Activated CD4-positive, CD25-positive, alpha-beta regulatory T cell treated with anti-CD3 and anti-CD28 coated beads, Interleukin-2, amount 50 U/mL, for 72 hours (primary cell): ENCODE data around the gene CIB2.

ENCODE experiments used
- DNase-seq: peaks from one replicate; pipeline ENCODE4 v3.0.0; 2021

Gene CIB2

DNA sequence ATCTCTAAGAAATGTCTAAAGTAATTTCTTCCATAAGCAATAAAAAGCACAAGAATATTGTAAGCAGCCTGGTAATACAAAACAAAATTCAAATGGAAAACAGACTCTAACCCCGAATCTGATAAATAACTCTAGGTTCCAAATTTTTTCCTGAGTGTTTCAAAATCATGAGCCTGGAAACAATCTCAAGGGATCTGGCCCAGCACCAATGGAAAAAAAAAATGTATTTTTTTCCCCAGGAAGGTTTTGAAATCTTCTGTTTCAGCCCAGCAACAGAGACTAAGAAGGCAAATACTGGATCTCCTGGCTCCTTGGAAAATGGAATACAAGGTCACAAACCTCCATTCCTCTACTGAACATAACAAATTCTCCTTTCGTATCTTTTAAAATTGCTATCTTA, 66.7 kb downstream of the CIB2 start:
- no peak for DNase-seq

DNA sequence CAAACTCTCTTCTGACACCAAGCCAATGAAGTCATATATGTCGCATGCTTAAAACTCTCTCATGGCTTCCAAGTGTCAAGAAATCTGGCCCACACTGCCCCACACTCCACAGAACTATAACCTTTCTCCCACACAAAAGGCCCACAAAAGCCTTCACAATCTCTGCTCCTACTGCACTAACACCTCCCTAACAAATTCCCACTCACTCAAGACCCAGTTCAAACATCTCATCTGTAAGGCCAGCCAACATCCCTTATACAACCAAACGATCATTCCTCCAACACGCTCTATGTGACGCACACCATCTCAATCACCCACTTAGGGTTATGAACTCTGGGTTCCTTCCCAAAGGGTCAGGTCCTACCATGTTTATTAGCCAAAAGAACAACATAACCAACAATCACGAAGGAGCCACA, 67.3 kb downstream of the CIB2 start:
- no peak for DNase-seq

GRCh38 chr15:78063217-78063616, 68.0 kb downstream of the CIB2 start:
- no peak for DNase-seq

GRCh38 chr15:78061963-78062427, 69.2 kb downstream of the CIB2 start:
- no peak for DNase-seq

GRCh38 chr15:78060232-78060631, 71.0 kb downstream of the CIB2 start:
- DNase-seq, result no peak

GRCh38 chr15:78059110-78059839, 72.0 kb downstream of the CIB2 start:
- no peak for DNase-seq

GRCh38 chr15:78058401-78058935, 72.8 kb downstream of the CIB2 start:
- no peak for DNase-seq

- DNase-seq, result no peak
These were observed 73.4 kb downstream of the CIB2 start for GRCh38 chr15:78057803-78058202.

DNA sequence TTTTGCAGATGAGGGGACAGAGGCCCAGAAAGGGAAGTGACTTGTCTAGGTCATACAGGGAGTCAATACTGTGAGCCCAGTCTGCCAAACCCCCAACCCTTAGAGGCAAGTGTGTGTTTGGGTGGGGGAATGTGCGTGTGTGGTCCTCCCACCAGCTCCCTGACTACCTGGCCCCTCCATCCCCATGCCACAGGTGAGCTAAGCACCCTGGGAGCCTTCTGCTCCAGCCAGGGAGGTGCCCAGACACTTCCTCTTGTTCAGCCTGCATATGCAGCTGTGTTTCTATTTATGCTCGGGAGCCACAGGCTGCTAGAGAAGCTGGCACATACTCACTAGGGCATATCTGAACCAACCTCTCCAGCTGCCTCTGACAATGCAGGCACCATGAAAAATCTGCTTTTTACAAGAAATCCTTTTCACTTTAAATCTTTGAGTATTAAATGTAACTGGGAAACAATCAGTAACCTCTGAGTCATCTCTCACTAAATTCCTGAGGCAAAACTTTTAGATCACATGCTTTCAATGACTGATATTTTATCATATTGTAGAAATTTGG, 74.5 kb downstream of the CIB2 start:
- DNase-seq, result no peak

DNA sequence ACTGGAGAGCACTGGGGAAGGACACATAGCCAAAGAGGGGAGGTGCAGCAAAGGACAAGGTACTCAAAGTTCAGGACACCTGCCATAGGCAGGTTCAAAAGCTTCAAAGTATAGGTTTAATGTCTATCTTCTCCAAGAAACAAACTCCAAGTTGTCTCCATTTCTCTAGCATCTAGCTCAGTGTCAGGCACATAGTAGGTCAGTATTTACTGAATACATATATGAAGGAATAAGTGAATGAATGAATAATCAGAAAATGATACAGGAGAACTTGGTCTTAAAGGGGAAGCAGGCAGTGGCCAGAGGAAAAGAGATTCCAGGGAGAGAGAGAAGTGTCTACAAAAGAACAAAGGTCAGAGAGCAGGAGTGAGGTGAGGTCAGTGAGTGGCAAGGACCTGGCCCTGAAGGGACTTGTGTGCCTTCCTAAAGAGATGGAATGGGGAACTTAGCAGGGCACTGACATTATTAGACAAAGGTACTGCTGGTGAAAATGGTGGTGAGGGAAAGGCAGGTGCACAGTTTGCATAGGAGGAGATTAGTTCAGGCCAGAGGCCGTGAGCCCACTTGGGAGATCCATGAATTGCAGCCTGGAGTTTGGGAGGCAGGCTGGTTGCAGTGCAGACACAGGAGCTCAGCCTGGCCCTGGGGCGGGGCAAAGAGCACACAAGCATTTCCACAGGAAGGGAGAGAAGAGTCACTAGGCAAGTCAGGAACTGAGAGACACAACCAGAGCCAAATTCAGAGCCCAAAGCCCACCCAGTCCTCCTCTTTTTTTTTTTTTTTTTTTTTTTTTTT, 75.1 kb downstream of the CIB2 start:
- DNase-seq, result no peak

GRCh38 chr15:78054966-78055365, 76.3 kb downstream of the CIB2 start:
- no peak for DNase-seq
